GM12878 (cell line): ENCODE measurements around the gene CCNJL. TPM values are rescaled to one million over a fixed set of nuclear protein-coding genes. Genes with fewer than 3 reads are reported as not detected.

Experiments
- ATAC-seq: fragments of 200-7000 bp; cut with Tn5 transposase; 3 replicates; pipeline ENCODE4 v1.9.1; 2020; ENCODE audit warnings: mild to moderate bottlenecking, moderate library complexity
- BruUV-seq: library from RNA; stranded (reverse); fragments of 400-500 nt; replicated peaks from 2 replicates; lab custom pipeline; 2021; lab: Mats Ljungman, UMichigan
- CTCF ChIA-PET: fragments of 300-600 bp; sonication (Branson Sonifier 250); formaldehyde crosslinking; extraction: SDS; loops from one replicate; lab custom pipeline; 2021; ENCODE audit warnings: inconsistent platforms; lab: Yijun Ruan, JAX
- POLR2A ChIA-PET: fragments of 350-600 bp; formaldehyde crosslinking; extraction: SDS; loops from one replicate; lab custom pipeline; 2021; ENCODE audit warnings: inconsistent platforms; lab: Charles Lee
- RAD21 ChIA-PET: fragments of 300-600 bp; sonication (Branson Sonifier 250); formaldehyde crosslinking; loops from one replicate; lab custom pipeline; 2023; ENCODE audit warnings: antibody characterized with exemption; ENCODE audit not compliant: unreplicated experiment; lab: Charles Lee
- SMC1A ChIA-PET: fragments of 300-600 bp; sonication (Branson Sonifier 250); formaldehyde crosslinking; loops from one replicate; lab custom pipeline; 2023; ENCODE audit not compliant: unreplicated experiment, uncharacterized antibody; lab: Charles Lee
- DNase-seq: peaks from one replicate; pipeline ENCODE4 v3.0.0-alpha.2; 2011; ENCODE audit warnings: low read depth, low spot score
- FAIRE-seq: peaks from 3 replicates; lab custom pipeline; 2011; peaks lifted over from hg19 to GRCh38; lab: Jason Lieb, UNC
- H2AFZ ChIP-seq: 2 replicates; pipeline ENCODE4 v1.6.0; 2011; ENCODE audit warnings: low read depth, low read length, control low read depth; ENCODE audit not compliant: control insufficient read depth
- H3K27ac ChIP-seq: 2 replicates; pipeline ENCODE4 v1.5.1; 2011; ENCODE audit warnings: control low read depth; ENCODE audit not compliant: control insufficient read depth, insufficient read depth
- H3K27me3 ChIP-seq, 2 experiments: replicated peaks in 1 of 2; 2 replicates each; pipeline versions ENCODE4 v1.6.0 to v1.6.1; 2011; ENCODE audit warnings: low read length in 1 of 2; ENCODE audit not compliant: control insufficient read depth in 2 of 2, insufficient read depth in 2 of 2
- H3K36me3 ChIP-seq, 2 experiments: 2 replicates each; pipeline ENCODE4 v1.5.1; 2011; ENCODE audit warnings: low read length in 1 of 2; ENCODE audit not compliant: control insufficient read depth in 2 of 2, insufficient read depth in 2 of 2
- H3K4me1 ChIP-seq: 2 replicates; pipeline ENCODE4 v1.6.1; 2011; ENCODE audit warnings: mild to moderate bottlenecking, low read length, moderate library complexity, mixed read lengths; ENCODE audit not compliant: control insufficient read depth, insufficient read depth
- H3K4me2 ChIP-seq: 2 replicates; pipeline ENCODE4 v1.6.0; 2011; ENCODE audit warnings: control low read depth; ENCODE audit not compliant: control insufficient read depth, insufficient read depth
- H3K4me3 ChIP-seq: fragments of 200-600 bp; sonication (generic); 2 replicates; pipeline ENCODE4 v1.5.1; 2016
- H3K79me2 ChIP-seq: 2 replicates; pipeline ENCODE4 v1.6.0; 2011; ENCODE audit warnings: low read length; ENCODE audit not compliant: control insufficient read depth, insufficient read depth
- H3K9ac ChIP-seq: 2 replicates; pipeline ENCODE4 v1.8.0; 2011; ENCODE audit warnings: low read length, control low read depth, mixed read lengths; ENCODE audit not compliant: control insufficient read depth, insufficient read depth
- H3K9me3 ChIP-seq: replicated peaks from 3 replicates; pipeline ENCODE4 v1.5.1; 2011; ENCODE audit warnings: mild to moderate bottlenecking, low read length; ENCODE audit not compliant: control insufficient read depth, insufficient read depth
- H4K20me1 ChIP-seq: 2 replicates; pipeline ENCODE4 v1.6.0; 2011; ENCODE audit not compliant: control insufficient read depth, insufficient read depth
- BCL3 ChIP-seq: IDR thresholded peaks from 2 replicates; pipeline ENCODE4 v1.6.1; 2011; ENCODE audit warnings: borderline replicate concordance, low read depth, mild to moderate bottlenecking, moderate library complexity, low read length; ENCODE audit not compliant: insufficient read depth, poor library complexity, severe bottlenecking
- BHLHE40 ChIP-seq, 2 experiments: fragments of 450-650 bp in 1 of 2; IDR thresholded peaks; 2 replicates each; pipeline ENCODE4 v1.6.1; 2011 to 2017; ENCODE audit warnings: low read depth in 2 of 2, borderline replicate concordance in 1 of 2, improper control_type of control experiment in 1 of 2, low read length in 1 of 2, mild to moderate bottlenecking in 1 of 2
- BRCA1 ChIP-seq: IDR thresholded peaks from 2 replicates; pipeline ENCODE4 v1.6.1; 2011; ENCODE audit warnings: low read depth, low read length, improper control_type of control experiment
- EZH2 ChIP-seq: IDR thresholded peaks from 2 replicates; pipeline ENCODE4 v1.6.1; 2012; ENCODE audit warnings: low read depth, mild to moderate bottlenecking, control low read depth, inconsistent platforms, low read length, borderline replicate concordance; ENCODE audit not compliant: control insufficient read depth
- HDAC2 ChIP-seq: fragments of 200-600 bp; sonication (generic); IDR thresholded peaks from 2 replicates; pipeline ENCODE4 v1.6.1; 2017
- IRF3 ChIP-seq: fragments of 450-650 bp; IDR thresholded peaks from 2 replicates; pipeline ENCODE4 v1.6.1; 2014; ENCODE audit warnings: mild to moderate bottlenecking
- LARP7 ChIP-seq: fragments of 450-650 bp; IDR thresholded peaks from 2 replicates; pipeline ENCODE4 v1.6.1; 2017; ENCODE audit warnings: mild to moderate bottlenecking
- RAD21 ChIP-seq: IDR thresholded peaks from 2 replicates; pipeline ENCODE4 v1.6.1; 2011; ENCODE audit warnings: mild to moderate bottlenecking, low read depth, low read length, moderate library complexity; ENCODE audit not compliant: insufficient read depth
- SRF ChIP-seq, 2 experiments: IDR thresholded peaks; 2 replicates each; pipeline ENCODE4 v1.6.1; 2011; ENCODE audit warnings: low read depth in 2 of 2, low read length in 2 of 2, mild to moderate bottlenecking in 1 of 2, moderate library complexity in 1 of 2
- ZNF384 ChIP-seq: IDR thresholded peaks from 2 replicates; pipeline ENCODE4 v1.6.1; 2012; ENCODE audit warnings: low read depth, mild to moderate bottlenecking, low read length, improper control_type of control experiment, borderline replicate concordance
- ZSCAN29 ChIP-seq: fragments of 450-650 bp; IDR thresholded peaks from 2 replicates; pipeline ENCODE4 v1.6.1; 2017; ENCODE audit warnings: mild to moderate bottlenecking, moderate library complexity
- WGBS: methylation state at CpG from one replicate; pipeline ENCODE4 v1.1.6; 2016; ENCODE audit warnings: low lambda C conversion rate; ENCODE audit not compliant: insufficient replicate concordance, insufficient coverage; ENCODE audit errors: missing lambda C conversion rate; 5-methylcytosine and 5-hydroxymethylcytosine counted together
- in situ Hi-C: fragments of 300-500 bp; cut with MboI; formaldehyde crosslinking; loops from 9 replicates; pipeline ENCODE4 v1.14.3; 2018; ENCODE audit warnings: mixed read lengths
- intact Hi-C: fragments of 100-400 bp; cut with micrococcal nuclease; formaldehyde crosslinking; loops from one replicate; pipeline ENCODE4 v1.14.2; 2022; ENCODE audit not compliant: unreplicated experiment
- polyA plus RNA-seq, 11 experiments: library from polyadenylated mRNA; depleted of rRNA in 4 of 11; unstranded in 6 of 11; stranded (reverse) in 5 of 11; fragments of >200 nt; fragmentation: Nextera tagmentation in 4 of 11; fragmentation: Illumina TruSeq in 1 of 11; extraction: Ambion mirVana in 4 of 11; extraction: Trizol in 1 of 11; gene quantifications; 1 replicate in 1 of 11; 2 replicates in 10 of 11; pipeline versions ENCODE4 v1.2.1 to v1.2.3, GENCODE V29; 2011 to 2016; ENCODE audit warnings: inconsistent platforms in 2 of 11, missing spikeins in 2 of 11, low read depth in 1 of 11
- total RNA-seq, 4 experiments: library from RNA; depleted of rRNA in 3 of 4; stranded (reverse); fragments of >200 nt in 3 of 4; fragmentation: Illumina TruSeq in 1 of 4; extraction: Trizol in 1 of 4; gene quantifications; 2 replicates each; pipeline versions ENCODE4 v1.2.1 to v1.2.3, GENCODE V29; 2013 to 2021

CCNJL gene
- total and polyA plus RNA-seq, 10 of the 15 experiments (the other 5 are each of a cell fraction or from before 2014, with no cell fraction given) = 0.09 to 0.20 (median 0.10) TPM; not detected in 7

- Histone ChIP-seq H2AFZ (no peak overlapping the region), H3K27ac (no peak overlapping the region), H3K9me3 (no peaks in the 10 kb centered on the region), H3K36me3 (no peaks in the 10 kb centered on the region), H3K9ac (no peak overlapping the region), H3K79me2 (no peaks in the 10 kb centered on the region), H4K20me1 (no peaks in the 10 kb centered on the region), H3K27me3 (no peaks in the 10 kb centered on the region), H3K4me2 (no peak overlapping the region), H3K4me1 (peaks cover 6% of the 10 kb centered on the region), H3K4me3 (no peak overlapping the region)
- SMC1A ChIA-PET = no interaction called here
- whole genome bisulfite sequencing = 15% methylated on average over 10 of the region's 10 CpGs
- in situ Hi-C loops (no loop called here), intact Hi-C loops (no loop called here)
- BruUV-seq = no TSS peak
- RAD21 ChIA-PET = interaction anchor here (0.9 to 1.2 kb wide), 2 partner anchors 24 to 188 kb away, joined by 3 to 4 read pairs; no protein-coding TSS in a partner anchor
- TF ChIP-seq BHLHE40 (IDR thresholded peaks at IDR 0.05; ENCODE audit: borderline replicate concordance in 1 of 2, low read depth in 2 of 2, low read length in 1 of 2) (0 out of 4 replicates have a peak, but pooled peaks have one; percentile 7 to 14), HDAC2 (no peak)
- no peak; the same call in 2 of the 3 replicates for ATAC-seq
- POLR2A ChIA-PET = interaction anchor here (0.6 kb wide), 1 partner anchor 150 kb away, joined by 8 read pairs; the partner anchor contains the start of gene SLU7
- CTCF ChIA-PET = interaction anchor here (0.6 kb wide), 1 partner anchor 25 kb away, joined by 3 read pairs; no protein-coding TSS in a partner anchor
- no peak for DNase-seq
- FAIRE-seq = no peak
These were observed 43.3 kb downstream of the CCNJL start for GRCh38 chr5:160269017-160269416.

GRCh38 chr5:160268121-160268520 is 44.2 kb downstream of the CCNJL start:
- no peaks in the 10 kb centered on the region for H4K20me1 ChIP-seq
- POLR2A ChIA-PET = no interaction called here
- TF ChIP-seq SRF (IDR thresholded peaks at IDR 0.05; ENCODE audit: low read depth in 2 of 2, low read length in 2 of 2) (no peak), LARP7 (no peak), RAD21 (no peak), ZSCAN29 (no peak), EZH2 (no peak), ZNF384 (no peak), IRF3 (no peak), BRCA1 (no peak), BCL3 (no peak)
- in situ Hi-C loops (no loop called here), intact Hi-C loops (no loop called here)
- H3K27me3 ChIP-seq = no peaks in the 10 kb centered on the region
- H3K27ac ChIP-seq = no peak overlapping the region
- H3K9me3 ChIP-seq = no peaks in the 10 kb centered on the region
- H3K4me1 ChIP-seq = peaks cover 6% of the 10 kb centered on the region
- ATAC-seq (no peak), DNase-seq (no peak), FAIRE-seq (no peak)
- CTCF ChIA-PET = no interaction called here
- RAD21 ChIA-PET = interaction anchor here (1.2 kb wide), 1 partner anchor 188 kb away, joined by 4 read pairs; no protein-coding TSS in a partner anchor
- H3K4me2 ChIP-seq = no peak overlapping the region
- H3K9ac ChIP-seq = no peak overlapping the region
- H3K79me2 ChIP-seq = no peaks in the 10 kb centered on the region
- SMC1A ChIA-PET = no interaction called here
- no peak overlapping the region for H3K4me3 ChIP-seq
- no peaks in the 10 kb centered on the region for H3K36me3 ChIP-seq
- no peak overlapping the region for H2AFZ ChIP-seq
- WGBS = 76% methylated on average over 5 of the region's 5 CpGs
- no TSS peak for BruUV-seq
